COLO668 (cell line): ENCODE results near the gene SYCE1.

Experiments used
- DNase-seq: peaks from one replicate; lab custom pipeline; 2025; ENCODE audit not compliant: unreplicated experiment; lab: John Stamatoyannopoulos, UW

SYCE1 gene

GRCh38 chr10:133515471-133515870, 49.9 kb downstream of the SYCE1 start:
- no peak for DNase-seq

GRCh38 chr10:133511907-133512528, 53.4 kb downstream of the SYCE1 start:
- DNase-seq = no peak

- DNase-seq = no peak
Observed at GRCh38 chr10:133511408-133511807, 54.0 kb downstream of the SYCE1 start.

- no peak for DNase-seq
Observed at GRCh38 chr10:133509700-133510099, 55.7 kb downstream of the SYCE1 start.
